HG02852 (cell line): ENCODE results near the gene UNKL.
"Not testable (repeated sequence)": the region's sequence is repeated elsewhere in the genome, so short reads cannot be mapped to it uniquely, and the experiment has no call there.

ENCODE experiments used
- ATAC-seq: cut with Tn5 transposase; IDR thresholded peaks from one replicate; pipeline ENCODE4 v1.9.1; 2021; ENCODE audit warnings: mild to moderate bottlenecking, moderate library complexity; ENCODE audit not compliant: unreplicated experiment

Gene UNKL

DNA sequence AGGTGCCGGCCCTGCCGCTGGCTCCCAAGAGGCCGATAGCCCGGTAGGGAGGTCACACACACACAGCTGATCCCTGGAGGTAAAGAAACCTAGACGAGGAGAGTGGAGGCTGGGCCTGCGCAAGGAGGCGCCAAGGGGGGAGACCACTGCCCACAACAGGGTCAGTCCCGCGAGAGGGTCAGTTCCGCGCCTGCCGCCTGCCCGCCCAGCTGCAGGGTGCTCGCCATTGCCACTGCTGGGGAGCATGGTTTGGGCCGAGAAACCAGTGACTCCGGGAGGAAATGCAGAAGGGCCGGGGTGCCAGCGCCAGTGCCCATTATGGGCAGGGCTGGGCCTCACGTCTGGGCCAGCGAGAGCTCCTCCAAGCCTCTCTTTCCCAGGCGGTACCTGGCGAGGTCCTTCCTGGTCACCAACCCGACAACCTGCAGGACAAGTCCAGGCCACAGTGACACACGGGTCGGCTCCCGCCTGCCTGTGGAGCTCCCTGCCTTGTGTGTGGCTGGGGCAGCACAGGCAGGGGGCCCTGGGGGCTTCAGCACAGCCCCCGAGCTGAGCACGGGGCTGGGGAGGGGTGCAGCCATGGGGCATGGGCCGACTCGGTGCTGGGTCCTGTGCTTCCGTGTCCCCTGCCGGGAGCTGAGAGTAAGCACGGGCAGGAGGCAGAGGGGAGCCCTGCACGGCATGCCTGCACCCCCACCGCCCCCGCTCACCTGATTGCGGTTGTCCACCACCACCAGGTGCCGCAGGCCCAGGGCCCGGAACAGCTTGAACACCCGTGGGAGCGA, 32.0 kb upstream of the UNKL start:
- no peak for ATAC-seq

DNA sequence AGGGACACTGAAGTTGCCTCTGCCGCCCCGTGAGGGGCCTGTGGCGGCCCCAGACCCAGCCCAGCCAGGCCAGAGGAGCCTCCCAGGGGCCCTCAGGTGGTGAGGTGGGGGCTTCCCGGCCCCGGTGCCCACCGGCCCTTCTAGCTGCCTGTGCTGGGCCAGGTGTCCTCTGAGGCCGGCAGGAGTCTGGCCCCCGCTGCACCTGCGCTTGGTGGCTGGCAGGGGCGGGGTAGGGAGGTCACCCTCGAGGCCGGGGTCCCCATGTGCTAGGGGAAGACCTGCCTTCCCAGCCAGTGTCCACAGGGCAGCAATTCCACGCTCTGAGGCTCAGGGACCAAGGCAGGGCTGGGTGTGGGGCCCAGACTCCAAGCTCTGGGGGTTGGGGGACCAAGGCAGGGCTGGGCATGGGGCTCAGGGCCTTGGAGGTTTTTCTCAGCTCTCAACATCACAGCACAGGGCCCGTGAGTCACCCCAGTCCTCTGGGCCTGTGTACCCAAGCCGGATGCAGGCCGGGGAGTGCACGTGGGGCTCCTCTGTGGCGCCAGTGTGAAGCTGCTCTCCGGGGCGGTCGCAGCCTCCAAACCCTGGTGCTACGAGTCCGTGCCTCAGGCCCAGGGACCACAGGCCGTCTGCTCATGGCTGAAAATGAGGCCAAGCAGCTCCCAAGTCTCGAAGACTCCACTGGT, 31.2 kb upstream of the UNKL start:
- ATAC-seq = no peak

DNA sequence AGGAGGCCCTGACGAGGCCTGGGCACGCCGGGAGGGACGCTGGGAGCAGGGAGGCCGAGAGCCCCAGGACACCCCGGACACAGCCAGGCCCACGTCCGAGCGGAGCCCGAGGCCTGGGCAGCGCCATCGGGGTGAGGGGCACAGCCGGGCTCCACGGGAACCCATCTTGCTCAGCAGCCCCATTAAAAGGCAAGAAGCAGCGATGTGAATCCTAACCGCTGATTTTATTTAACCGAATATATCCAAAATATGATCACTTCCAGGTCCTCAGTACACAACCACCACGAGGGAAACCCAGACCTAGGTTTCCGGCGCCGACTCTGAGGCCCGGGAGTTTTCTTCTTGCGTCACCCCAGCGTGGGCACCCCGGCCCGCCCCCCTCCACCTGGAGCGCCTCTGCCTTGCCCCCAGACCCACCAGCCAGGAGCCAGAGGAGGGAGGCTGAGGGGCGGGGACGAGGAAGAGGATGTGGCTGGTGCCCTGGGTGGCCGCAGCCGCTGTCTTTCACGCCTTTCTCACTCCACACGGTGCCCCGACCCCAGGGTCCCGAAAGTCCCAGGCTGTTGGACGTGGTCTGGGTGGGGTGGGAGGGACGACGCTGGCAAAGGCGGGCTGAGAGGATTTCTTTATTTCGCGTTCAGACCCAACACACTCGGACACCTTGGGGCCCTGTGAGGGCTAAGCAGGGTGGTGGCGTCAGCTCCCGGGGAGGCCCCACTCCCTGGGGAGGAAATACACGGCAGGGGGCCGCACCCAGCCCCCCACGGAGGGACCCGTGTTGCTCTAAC, 30.4 kb upstream of the UNKL start:
- ATAC-seq = no peak

DNA sequence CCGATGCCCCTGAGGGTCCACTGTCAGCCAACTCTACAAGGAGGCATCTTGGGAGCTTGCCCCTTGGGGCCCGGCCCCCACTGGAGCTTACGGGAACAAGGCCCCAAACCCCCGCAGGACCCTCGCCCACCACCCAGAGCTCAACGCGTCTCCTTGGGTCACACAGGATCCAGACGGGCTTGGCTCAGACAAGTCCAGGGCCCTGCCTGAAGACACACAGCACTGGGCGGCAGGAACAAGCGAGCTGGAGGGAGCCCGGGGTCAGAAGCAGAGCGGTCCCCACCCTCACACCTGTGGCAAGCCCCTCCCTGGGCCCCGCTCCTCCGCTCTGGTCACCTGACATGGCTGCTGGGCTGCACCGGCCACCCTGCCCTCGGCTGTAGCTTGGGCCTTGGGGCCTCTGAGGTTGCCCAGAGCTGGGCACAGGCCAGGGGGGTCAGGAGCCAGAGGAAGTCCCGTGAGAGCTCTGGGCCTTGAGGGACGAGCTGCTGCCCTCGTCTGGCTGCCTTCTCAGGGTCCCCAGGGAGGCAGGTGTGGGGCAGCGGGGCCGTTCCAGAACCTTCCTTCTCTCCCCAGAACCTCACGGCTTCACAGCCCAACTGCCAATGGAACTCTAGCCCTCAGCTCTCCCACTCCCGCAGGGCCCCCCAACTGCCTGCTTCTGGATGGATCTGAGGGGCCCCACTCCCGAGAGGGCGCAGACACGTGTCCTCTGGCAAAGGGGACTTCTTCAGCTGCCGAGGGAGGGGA, 29.7 kb upstream of the UNKL start, which contains the start of gene CCDC154:
TSS of gene CCDC154 (minus strand) at position 577 of the 750 bp plus-strand sequence. CDS start at position 343, 234 bp downstream.
- ATAC-seq = no peak

DNA sequence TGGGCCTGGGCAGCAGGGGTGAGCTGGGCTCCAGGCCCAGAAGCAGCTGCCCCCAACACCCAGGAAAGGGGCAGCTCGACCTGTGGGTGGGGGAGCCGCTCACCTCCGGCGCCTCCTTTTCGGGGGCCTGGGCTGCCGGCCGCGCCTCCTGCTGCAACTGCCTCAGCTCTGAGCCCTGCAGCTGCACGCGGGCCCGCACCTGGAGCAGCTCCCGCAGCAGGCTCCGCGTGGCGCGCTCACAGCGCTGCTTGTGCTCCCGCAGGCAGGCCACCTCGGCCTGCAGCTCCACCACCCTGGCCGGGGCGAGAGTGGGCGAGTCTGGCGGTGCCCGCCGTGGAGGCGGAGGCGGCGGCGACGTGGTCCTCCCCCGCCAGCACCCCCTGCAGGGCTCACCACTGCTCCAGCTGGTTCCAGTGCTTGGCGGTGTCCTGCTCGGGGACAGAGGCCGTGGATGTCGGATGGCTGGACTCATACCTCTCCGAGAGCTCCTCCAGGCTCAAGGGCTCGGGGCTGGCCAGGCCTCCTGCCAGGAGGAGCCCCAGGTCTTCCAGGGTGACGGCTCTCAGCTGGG, 29.0 kb upstream of the UNKL start:
- no peak for ATAC-seq

DNA sequence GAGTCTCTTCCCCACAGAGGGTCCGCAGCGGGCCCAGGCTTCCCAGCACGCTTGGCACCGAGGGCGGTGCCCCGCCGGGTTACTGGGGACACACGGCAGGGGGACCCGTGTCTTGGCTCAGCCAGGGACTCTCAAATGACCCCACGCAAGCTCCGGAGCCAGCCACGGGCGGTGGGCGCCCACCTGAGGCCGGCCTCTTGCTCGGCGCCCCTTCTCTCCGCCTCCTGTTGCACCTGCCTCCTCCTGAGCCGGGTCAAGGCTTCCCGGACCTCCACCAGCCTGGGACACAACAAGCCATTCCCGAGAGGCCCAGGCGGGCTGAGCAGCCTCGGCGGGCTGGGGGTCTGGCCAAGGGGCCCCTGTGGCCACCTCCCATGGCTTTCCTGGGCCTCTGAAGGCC, 28.2 kb upstream of the UNKL start:
- ATAC-seq = no peak

DNA sequence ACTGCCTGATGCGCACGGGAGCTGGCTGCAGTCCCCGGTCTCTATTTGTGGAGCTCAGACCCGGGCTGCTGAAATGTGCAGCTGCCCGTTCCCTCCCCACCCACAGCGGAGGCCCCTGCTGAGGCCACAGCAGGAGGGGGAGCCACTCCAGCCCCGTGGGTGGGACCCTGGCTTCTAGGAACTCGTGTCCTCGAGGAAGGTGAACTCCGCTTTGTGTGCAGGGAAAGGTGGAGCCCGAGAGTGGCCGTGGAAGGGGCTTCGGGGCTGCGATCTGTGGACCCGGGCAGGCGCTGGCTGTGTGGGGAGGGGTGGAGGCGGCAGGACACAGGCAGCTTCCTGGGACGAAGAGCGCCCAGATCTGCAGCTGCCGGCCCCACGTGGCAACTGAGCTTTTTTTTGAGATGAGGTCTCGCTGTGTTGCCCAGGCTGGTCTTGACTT, 26.9 kb upstream of the UNKL start:
- no peak for ATAC-seq

DNA sequence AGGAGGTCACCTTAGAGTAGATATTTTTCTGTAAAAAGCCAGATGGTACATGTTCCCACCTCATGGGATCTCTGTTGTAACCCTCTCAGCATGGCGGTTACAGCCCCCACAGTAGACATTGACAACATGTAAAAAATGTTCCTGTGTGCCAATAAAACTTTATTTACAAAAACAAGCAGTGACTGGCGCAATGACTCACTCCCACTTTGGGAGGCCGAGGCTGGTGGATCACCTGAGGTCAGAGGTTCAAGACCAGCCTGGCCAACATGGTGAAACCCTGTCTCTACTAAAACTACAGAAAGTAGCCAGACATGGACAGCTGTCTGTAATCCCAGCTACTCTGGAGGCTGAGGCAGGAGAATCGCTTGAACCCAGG, 25.2 kb upstream of the UNKL start:
- ATAC-seq = not testable (repeated sequence)

DNA sequence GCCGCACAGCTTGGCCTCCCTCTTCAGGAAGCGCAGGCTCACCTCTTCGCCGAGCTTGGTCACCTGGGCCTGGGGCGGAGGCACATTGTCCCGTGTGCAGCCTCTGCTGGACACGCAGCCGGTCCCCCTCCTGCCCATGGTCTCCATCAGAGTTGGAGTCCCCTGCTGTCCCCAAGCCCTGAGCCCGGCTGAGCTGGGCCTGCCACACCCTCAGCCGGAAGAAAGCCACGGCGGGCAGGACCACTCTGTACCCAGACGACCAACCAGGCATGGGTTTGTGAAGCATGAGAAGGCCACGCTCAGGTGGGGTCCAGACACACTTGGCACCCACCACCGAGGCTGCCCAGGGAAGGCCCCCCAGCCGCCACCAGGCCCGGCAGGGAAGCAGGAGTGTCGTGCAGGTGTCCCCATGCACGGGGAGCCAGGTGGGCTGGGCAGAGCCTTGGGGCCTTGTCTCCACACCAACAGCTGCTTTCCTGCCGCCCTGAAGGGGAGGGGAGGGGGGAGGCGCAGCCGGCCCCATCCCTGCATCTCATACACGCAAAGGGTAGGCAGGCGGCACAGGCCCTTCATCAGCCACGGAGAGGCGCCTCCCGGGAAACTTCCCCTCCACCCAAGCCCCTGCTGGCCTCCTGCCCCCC, 24.7 kb upstream of the UNKL start:
- no peak for ATAC-seq

DNA sequence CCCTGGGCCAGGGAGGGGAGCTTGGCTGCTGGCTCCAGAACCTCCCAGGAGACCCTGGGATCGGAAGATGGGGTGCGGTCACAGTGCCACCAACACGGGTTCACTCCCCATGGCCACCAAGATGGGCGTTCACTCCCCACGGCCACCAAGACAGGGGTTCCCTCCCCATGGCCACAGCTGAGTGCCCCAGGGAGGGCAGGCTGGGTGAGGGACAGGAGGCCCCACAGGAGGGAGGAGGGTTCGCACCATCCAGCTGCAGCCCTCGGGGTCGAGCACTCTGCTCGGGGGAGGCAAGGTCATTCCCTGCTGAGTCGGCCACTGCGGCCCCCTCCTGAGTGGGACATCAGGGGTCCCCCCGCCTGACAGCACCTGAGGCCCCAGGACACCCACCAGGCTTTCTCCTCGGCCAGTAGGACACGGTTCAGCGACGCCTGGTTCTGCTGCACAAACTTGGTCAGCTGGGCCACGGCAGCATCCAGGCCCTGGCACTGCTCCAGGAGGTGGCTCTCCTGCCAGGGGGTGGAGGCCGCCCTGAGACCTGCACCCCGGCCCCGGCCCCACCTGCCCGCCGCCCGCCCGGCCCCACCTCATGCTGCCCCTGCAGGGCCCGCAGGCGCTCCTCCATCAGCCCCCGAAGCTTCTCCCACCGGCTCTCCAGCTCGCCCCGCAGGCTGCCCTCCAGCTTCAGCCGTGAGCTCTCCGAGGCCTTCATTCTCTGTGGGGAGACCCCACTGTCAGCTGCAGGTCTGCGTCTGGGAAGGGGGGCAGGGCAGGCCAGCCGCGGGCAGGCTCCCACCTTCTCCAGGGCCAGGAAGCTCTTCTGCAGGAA, 23.9 kb upstream of the UNKL start:
- no peak for ATAC-seq

DNA sequence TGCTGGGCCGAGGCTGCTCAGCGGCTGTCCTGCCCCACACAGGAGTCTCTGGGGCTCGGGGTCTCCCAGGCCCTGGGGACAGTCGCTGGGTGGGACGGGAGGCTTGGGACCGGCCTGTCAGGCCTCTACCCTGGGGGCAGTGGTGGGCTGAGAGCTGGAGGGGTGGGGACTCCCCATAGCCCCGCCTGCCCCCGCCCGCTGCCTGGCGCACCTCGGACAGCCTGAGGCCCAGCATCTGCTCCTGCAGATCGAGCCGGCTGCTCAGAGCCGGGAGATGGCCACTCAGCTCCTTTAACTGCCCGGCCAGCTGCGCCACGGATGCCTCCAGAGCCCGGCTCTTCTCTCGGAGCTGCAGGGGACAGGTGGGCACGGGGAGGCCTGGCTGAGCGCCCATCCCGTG, 23.1 kb upstream of the UNKL start:
- ATAC-seq = no peak

DNA sequence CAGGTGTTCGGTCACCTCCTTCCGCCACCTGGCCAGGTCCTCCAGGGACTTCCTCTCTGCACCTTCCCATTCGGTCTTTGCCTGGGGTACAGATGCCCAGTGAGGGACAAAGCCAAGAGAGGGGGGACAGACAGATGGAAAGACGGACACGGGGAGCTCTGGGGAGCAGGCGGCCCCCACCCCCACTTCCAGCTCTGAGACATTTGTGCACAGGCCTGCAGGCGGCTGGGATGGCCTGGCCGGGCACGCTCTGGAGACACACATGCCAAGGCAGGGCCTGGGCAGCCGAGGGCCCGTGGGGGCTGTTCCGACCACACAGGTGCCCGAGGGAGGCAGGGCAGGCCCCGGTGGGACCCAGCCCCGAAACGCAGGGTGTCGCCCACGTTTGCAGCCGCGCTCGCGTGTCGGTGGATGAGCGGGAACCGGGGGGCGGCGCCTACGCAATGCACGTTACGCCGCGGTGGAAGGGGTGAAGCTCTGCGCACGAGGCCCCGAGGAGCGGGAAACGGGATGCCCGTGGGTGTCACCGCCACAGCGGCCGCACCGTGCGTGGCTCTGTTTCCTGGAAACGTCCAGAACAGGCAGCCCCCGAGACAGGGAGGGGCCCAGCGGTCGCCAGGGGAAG, 22.3 kb upstream of the UNKL start:
- no peak for ATAC-seq

DNA sequence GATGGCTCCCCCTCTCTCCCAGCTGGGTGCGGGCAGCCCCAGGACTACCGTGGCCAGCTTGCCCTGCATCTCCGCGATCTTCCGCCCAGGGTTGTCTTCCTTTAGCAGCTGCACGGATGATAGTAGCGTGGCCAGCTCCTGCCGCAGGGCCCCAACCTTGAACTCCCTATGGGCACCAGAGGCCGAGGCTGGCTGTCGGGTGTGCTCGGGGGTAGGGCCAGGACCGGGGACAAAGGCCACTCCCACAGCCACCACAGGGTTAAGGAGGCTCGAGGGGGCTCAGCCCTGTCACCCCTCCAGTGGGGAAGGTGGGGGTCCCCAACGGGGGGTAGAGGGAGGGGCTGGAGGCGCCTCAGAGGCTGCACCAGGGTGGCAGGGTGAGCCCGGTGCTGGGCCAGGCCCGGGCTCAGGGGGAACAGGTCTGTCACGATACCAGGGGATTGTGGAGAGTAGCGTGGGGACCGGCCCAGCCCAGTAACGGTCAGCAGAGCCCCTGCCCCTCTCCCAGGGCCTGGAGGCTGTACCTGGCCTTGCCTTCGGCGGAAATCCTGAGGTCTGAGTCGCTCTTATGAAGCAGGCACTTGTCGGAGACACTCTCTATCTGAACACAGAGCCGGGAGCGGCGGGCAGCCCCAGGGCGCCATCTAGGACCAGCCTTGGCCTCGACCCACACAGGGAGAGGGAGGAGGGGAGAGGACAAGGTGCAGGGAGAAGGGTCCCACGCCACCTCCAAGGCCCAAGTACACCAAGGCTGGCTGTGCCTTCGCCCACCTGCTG, 21.6 kb upstream of the UNKL start:
- no peak for ATAC-seq

DNA sequence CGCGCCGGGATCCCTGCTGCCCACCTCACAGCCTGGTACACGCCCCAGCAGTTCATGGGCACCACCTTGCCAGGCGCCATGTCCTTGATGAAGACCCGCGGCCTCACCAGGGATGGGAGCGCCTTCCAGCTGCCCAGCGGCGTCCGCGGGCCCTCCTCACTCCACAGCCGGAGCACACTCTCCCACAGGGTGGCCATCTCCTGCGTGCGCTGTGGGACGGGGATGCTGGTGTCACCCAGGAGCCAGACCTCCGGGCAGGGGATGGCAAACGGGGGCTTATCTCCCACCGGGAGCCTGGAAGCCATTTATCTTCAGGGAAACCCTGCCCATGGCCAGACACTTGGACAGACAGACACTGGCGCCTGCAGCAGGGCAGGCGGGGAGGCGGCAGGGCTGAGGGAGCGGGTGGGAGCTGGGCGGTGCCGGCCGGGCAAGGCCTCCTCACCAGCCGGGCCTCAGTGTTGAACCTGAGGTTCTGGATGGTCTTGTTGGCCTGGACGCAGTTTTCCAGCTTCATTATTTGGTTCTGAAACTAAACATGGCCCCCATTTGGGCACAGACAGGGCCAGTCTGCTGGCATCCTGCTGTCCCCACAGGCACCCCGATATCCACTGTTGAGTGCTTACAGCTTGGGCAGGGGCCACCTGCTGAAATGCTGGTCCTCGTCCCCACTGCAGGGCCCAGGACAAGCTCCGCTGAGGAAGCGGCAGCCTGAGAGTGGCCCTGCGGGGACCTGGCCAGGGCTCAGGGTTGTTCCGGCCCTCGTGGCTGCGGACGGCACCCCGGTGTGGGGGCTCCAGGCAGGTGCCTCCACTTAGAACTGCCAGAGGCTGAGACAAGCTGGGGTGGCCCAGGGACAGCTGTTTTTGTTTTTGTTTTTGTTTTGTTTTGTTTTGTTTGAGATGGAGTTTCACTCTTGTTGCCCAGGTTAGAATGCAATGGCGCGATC, 20.4 kb upstream of the UNKL start:
- ATAC-seq = no peak

DNA sequence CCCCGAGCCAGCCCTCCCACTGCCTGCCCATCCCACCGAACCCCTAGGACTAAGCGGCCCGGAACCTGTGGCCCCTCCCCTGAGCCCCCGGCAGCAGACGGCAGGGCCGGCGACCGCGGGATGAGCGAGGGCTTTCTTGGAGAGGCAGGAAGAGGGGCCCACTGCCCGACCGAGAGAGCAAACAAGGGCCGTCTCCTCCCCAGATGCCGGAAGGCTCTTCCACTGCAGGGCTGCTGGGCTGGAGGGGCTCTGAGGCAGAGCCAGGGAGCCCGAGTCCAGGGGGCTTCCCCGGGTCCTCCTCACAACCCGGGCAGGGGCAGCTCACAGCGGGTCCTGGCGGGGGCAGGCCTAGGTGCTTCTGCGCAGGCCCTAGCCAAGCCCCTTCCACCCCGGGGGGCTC, 19.3 kb upstream of the UNKL start:
- no peak for ATAC-seq

DNA sequence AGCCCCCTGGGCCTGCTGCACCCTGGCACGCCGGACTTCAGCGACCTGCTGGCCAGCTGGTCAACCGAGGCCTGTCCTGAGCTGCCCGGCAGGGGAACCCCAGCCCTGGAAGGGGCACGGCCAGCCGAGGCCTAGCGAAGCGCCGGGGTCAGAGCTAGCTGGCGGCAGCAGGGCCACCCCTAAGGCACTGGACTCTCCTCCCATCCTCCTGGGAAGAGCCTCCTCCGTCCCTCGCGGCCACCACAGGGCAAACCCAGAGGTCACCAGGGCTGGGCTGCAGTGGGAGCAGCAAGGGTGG, 18.7 kb upstream of the UNKL start:
- ATAC-seq = no peak
